Measurements from ENCODE around the gene JAML.

DNA sequence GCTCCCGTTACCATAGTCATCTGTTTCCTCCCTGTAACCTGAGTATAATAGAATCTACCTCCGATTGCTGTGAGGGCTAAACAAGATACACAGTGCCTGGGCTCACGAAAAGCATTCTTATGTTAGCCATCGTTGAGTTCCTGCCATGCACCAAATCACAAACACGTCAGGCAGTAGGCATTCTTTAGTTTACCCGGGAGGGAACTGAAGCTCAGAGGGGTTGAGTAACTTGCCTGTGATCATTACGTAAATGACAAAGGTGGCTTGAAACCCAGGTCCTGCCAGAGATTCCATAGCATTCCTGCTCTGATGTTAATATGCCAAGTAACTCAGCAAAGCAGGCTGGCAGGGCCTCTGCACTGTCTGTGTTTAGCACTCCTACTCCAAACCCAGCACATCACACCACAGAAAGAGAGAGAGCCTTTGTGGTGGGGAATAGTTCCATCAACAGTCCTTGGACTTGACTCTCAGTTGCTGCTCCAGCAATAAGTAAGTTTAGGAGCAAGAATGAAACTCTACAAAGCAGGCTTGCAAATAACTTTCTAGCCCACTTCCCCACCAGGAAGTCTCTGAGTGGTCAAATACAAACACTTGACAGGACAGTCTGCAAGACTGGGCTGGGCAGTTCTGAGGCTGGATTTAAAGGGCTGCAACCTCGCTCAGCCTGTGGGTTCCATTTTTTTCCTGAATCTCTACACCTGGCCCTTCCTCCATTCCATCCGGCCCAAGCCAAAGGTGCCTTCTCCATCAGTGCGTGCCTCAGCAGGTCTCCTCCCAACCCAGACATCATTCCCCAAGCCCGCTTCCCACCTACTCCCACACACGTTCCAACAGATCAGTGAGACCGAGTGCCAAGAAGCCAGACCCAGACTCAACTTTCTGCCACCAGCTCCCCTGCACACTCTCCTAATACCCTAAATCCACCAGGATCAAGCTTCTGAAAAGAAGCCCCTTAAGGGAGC is 49.5 kb downstream of the JAML start:
- TF ChIP-seq EP300 (IDR thresholded peaks at IDR 0.05; ENCODE audit: low read depth in 2 of 2, low read length in 2 of 2) (peak in 1 of 2 experiments; percentile 23; a peak in 1 of 4 replicates), EP300 (CRISPR knock-in tag; IDR thresholded peaks at IDR 0.05; ENCODE audit: borderline replicate concordance) (no peak), FOSL1 (CRISPR knock-in tag; IDR thresholded peaks at IDR 0.05; ENCODE audit: borderline replicate concordance) (0 out of 2 replicates have a peak, but pooled peaks have one; percentile 24), ATRX (CRISPR knock-in tag; IDR thresholded peaks at IDR 0.05; ENCODE audit: borderline replicate concordance) (no peak), POLR2AphosphoS2 (IDR thresholded peaks at IDR 0.05; ENCODE audit: low read depth, low read length) (no peak)
- TF ChIP-seq, protein P1, sequence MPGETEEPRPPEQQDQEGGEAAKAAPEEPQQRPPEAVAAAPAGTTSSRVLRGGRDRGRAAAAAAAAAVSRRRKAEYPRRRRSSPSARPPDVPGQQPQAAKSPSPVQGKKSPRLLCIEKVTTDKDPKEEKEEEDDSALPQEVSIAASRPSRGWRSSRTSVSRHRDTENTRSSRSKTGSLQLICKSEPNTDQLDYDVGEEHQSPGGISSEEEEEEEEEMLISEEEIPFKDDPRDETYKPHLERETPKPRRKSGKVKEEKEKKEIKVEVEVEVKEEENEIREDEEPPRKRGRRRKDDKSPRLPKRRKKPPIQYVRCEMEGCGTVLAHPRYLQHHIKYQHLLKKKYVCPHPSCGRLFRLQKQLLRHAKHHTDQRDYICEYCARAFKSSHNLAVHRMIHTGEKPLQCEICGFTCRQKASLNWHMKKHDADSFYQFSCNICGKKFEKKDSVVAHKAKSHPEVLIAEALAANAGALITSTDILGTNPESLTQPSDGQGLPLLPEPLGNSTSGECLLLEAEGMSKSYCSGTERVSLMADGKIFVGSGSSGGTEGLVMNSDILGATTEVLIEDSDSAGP (CRISPR knock-in tag; IDR thresholded peaks at IDR 0.05; ENCODE audit: borderline replicate concordance) = no peak
- TF ChIP-seq, protein P2, sequence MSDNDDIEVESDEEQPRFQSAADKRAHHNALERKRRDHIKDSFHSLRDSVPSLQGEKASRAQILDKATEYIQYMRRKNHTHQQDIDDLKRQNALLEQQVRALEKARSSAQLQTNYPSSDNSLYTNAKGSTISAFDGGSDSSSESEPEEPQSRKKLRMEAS (IDR thresholded peaks at IDR 0.05) = peak; percentile 23; the same call in 1 of the 2 replicates
